BLaER1 treated with 17β-estradiol and CSF1 and Interleukin-3, amounts not matched to agents 10 nM and 100 nM (cell line): ENCODE measurements around the gene CEP104.

Experiments
- H3K27ac ChIP-seq, 11 experiments: shearing (Covaris generic); formaldehyde crosslinking; 2 replicates each; pipeline ENCODE4 v1.8.1; 2022
- H3K27me3 ChIP-seq, 11 experiments: shearing (Covaris generic); formaldehyde crosslinking; 2 replicates each; pipeline ENCODE4 v1.8.1; 2022
- H3K36me3 ChIP-seq, 11 experiments: shearing (Covaris generic); formaldehyde crosslinking; 2 replicates each; pipeline ENCODE4 v1.8.1; 2022
- H3K4me1 ChIP-seq, 10 experiments: shearing (Covaris generic); formaldehyde crosslinking; 2 replicates each; pipeline ENCODE4 v1.8.1; 2022
- H3K4me2 ChIP-seq, 11 experiments: shearing (Covaris generic); formaldehyde crosslinking; 2 replicates each; pipeline ENCODE4 v1.8.1; 2022
- H3K4me3 ChIP-seq, 10 experiments: shearing (Covaris generic); formaldehyde crosslinking; 2 replicates each; pipeline ENCODE4 v1.8.1; 2022
- H3K9ac ChIP-seq, 11 experiments: shearing (Covaris generic); formaldehyde crosslinking; 2 replicates each; pipeline ENCODE4 v1.8.1; 2022
- H3K9me3 ChIP-seq, 11 experiments: shearing (Covaris generic); formaldehyde crosslinking; replicated peaks in 1 of 11; 2 replicates each; pipeline ENCODE4 v1.8.1; 2022
- H4K20me1 ChIP-seq, 11 experiments: shearing (Covaris generic); formaldehyde crosslinking; 2 replicates each; pipeline ENCODE4 v1.8.1; 2022
- Cebpa-rat ChIP-seq, 11 experiments: shearing (Covaris generic); IDR thresholded peaks; 2 replicates each; pipeline ENCODE4 v1.8.1; 2022

The CEP104 gene

DNA sequence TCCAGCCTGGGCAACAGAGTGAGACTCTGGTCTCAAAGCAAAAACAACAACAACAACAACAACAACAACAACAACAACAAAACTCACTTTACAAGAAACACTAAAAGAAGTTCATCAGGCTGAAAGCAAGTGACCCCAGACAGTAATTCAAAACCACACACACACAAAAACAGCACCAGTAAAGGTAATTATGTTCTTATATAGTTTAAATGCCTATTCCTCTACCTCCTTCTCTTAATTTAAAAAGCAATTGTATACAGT is 41.4 kb upstream of the CEP104 start:
- no peak for TF ChIP-seq Cebpa-rat (IDR thresholded peaks at IDR 0.05)
- Histone ChIP-seq H3K9ac (no peak overlapping the region), H3K4me2 (peak overlapping the region in 4 of 11 experiments; percentile 89 to 98 (median 95); a peak in 3 of 22 replicates), H3K4me1 (peaks cover 35 to 51% (median 40%) of the 10 kb centered on the region in 10 experiments), H3K36me3 (peaks cover 22 to 50% (median 35%) of the 10 kb centered on the region in 11 experiments), H3K4me3 (peak overlapping the region in 3 of 10 experiments; percentile 2 to 89 (median 22); a peak in 2 of 20 replicates), H4K20me1 (peaks cover 31 to 52% (median 44%) of the 10 kb centered on the region in 11 experiments), H3K9me3 (peaks cover 11 to 19% (median 15%) of the 10 kb centered on the region in 11 experiments), H3K27me3 (no peaks in the 10 kb centered on the region), H3K27ac (no peak overlapping the region)

DNA sequence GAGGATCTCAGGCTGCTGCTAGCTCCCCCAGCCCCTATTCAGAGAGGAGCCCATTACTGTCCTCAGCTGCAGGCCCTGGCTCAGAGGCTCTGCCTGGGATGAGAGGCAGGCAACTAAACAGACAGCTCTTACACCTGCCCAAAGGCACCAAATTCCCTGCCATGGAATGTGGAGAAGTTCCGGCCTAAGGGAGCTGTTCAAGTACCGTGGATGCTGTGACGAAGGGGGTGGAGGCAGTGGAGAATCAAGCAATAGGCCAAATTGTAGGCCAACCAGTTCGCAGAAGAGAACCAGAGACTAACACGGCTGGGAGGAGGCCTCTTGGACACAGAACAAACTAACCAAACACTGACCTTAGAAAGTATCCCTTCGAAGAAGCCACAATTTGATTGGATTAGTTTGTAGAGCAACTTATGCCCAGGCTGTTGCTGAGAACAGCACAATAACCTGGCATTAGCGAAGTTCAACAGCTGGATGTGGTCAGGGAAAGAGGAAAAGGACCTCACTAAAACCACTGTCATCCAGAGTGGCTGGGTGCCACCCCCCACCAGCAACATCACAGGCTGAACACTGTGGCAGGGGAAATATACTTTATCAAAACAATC is 39.5 kb upstream of the CEP104 start:
- no peaks in the 10 kb centered on the region for H3K27me3 ChIP-seq
- no peak overlapping the region for H3K4me3 ChIP-seq
- H3K36me3 ChIP-seq: peaks cover 26 to 59% (median 42%) of the 10 kb centered on the region in 11 experiments
- H3K9ac ChIP-seq: peak overlapping the region in 1 of 11 experiments; percentile 8; a peak in 1 of 22 replicates
- no peak overlapping the region for H3K27ac ChIP-seq
- peak overlapping the region in 4 of 11 experiments; percentile 14 to 34 (median 21); a peak in 5 of 22 replicates for H3K4me2 ChIP-seq
- H4K20me1 ChIP-seq: peaks cover 42 to 63% (median 58%) of the 10 kb centered on the region in 11 experiments
- peaks cover 27 to 44% (median 32%) of the 10 kb centered on the region in 10 experiments for H3K4me1 ChIP-seq
- TF ChIP-seq Cebpa-rat (IDR thresholded peaks at IDR 0.05): no peak
- peaks cover 11 to 19% (median 15%) of the 10 kb centered on the region in 11 experiments for H3K9me3 ChIP-seq

DNA sequence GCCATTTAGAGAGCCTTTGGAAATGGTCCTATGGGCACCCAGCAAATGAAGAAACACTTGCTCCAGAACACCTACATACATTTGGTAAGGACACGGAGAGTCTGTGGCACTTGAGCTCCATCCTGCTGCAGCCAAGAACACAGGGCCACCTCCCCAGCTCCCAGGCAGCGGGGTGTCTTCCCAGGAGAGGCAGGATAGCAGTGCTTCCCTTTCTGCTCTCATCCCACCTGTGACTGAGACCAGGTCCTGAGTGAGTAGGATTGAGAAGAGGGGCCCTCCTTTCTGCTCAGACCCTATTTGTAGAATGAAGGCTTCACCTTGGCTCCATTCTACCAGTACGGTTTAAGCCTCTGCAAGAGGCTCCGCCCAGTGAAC is 38.9 kb upstream of the CEP104 start:
- Histone ChIP-seq H3K27ac (no peak overlapping the region), H3K9me3 (peaks cover 11 to 19% (median 15%) of the 10 kb centered on the region in 11 experiments), H3K4me1 (peaks cover 27 to 48% (median 35%) of the 10 kb centered on the region in 10 experiments), H3K36me3 (peaks cover 26 to 59% (median 42%) of the 10 kb centered on the region in 11 experiments), H3K4me2 (peak overlapping the region in 2 of 11 experiments; percentile 14 to 26; a peak in 1 of 22 replicates), H4K20me1 (peaks cover 47 to 67% (median 62%) of the 10 kb centered on the region in 11 experiments), H3K27me3 (no peaks in the 10 kb centered on the region), H3K4me3 (no peak overlapping the region), H3K9ac (no peak overlapping the region)
- no peak for TF ChIP-seq Cebpa-rat (IDR thresholded peaks at IDR 0.05)

DNA sequence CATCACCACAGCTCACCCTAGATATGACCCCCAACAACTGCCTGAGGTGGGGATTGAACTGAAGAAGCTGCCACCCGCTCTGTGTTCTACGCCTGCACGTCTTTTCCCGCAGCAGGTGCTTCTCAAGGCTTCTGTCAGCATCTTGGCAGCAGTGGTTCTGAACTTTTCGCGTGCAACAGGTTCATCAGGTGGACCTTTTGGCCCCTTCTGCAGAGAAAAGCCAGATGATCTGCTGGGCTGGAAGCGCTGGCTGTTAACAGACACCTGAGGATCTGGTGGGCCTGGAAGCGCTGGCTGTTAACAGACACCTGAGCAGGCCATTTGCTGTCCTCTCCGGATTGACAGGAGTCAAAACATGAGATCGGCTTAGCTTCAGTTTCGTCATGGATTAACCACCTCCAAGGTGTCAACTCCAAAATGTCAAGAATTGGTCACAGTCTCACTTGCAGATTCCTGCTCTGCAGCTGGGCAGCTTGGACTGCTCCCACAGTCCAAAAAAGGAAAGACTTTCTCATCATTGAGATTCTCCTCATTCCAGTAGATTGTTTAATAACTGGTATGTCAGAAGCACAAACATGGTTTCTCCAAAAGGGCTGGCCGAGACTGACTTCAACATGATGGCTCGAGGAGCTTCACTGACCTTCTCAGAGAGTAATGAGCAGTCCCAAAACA is 38.4 kb upstream of the CEP104 start:
- H3K27ac ChIP-seq: no peak overlapping the region
- H4K20me1 ChIP-seq: peaks cover 52 to 72% (median 67%) of the 10 kb centered on the region in 11 experiments
- no peak for TF ChIP-seq Cebpa-rat (IDR thresholded peaks at IDR 0.05)
- H3K4me2 ChIP-seq: no peak overlapping the region
- peaks cover 32 to 53% (median 40%) of the 10 kb centered on the region in 10 experiments for H3K4me1 ChIP-seq
- no peak overlapping the region for H3K9ac ChIP-seq
- H3K4me3 ChIP-seq: no peak overlapping the region
- peaks cover 28 to 63% (median 44%) of the 10 kb centered on the region in 11 experiments for H3K36me3 ChIP-seq
- no peaks in the 10 kb centered on the region for H3K27me3 ChIP-seq
- H3K9me3 ChIP-seq: peaks cover 11 to 19% (median 15%) of the 10 kb centered on the region in 11 experiments

DNA sequence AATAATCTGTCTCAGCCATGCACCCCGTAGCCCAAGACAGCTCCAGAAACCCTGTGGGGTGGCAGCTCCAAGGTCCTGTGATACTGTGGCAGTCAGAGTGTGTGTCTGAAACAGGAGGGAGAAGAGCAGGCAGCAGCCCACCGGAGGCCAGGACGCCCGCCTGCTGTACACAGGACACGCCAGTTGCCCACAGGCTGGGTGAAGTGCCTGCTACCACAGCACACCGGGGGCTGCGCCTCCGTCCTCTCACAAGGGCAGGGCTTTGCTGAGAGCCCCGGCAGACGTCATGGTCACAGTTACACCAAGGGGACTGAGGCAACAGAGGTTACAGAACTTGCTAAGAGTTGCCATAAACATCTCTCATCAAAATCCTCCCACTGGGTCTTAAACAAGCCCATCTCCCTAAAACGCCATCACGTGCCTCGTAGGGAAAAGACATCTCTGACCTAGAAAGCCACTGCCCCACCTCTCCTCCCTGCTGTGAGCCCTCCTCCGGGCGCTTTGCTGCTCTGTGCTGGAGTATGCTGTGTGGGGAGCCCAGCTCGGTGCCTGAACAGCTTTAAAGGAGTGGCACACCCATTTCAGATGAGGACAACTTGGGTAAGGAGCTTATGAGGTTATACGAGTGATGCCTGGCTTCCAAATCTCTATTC is 37.7 kb upstream of the CEP104 start:
- no peak for TF ChIP-seq Cebpa-rat (IDR thresholded peaks at IDR 0.05)
- H3K4me1 ChIP-seq: peaks cover 36 to 60% (median 45%) of the 10 kb centered on the region in 10 experiments
- H3K27ac ChIP-seq: no peak overlapping the region
- H3K4me2 ChIP-seq: no peak overlapping the region
- no peaks in the 10 kb centered on the region for H3K27me3 ChIP-seq
- peaks cover 11 to 19% (median 15%) of the 10 kb centered on the region in 11 experiments for H3K9me3 ChIP-seq
- peaks cover 34 to 69% (median 50%) of the 10 kb centered on the region in 11 experiments for H3K36me3 ChIP-seq
- peaks cover 57 to 79% (median 74%) of the 10 kb centered on the region in 11 experiments for H4K20me1 ChIP-seq
- no peak overlapping the region for H3K9ac ChIP-seq
- H3K4me3 ChIP-seq: no peak overlapping the region

DNA sequence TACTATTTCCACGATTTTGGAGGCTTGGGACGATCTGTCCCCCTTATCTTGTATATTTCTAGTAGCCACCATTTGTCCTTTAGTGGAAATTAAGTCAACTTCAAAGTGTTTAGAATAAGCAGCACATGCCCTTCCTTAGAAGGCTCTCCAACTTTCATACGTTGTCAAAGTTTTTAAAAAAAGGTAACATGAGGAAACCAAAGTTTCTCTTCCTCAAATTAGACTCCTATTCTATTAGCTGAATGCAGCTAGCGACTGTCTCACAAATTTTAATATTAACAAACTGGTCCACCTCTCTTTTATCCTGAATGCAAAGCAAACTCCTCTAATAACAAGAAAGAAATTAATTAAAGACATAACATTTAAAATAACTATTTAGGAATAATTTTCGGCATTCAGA is 36.2 kb upstream of the CEP104 start:
- H3K4me3 ChIP-seq: no peak overlapping the region
- no peaks in the 10 kb centered on the region for H3K27me3 ChIP-seq
- H3K4me2 ChIP-seq: peak overlapping the region; percentile 15 to 53 (median 36); a peak in 19 of 22 replicates
- H3K4me1 ChIP-seq: peaks cover 29 to 49% (median 41%) of the 10 kb centered on the region in 10 experiments
- peaks cover 50 to 82% (median 61%) of the 10 kb centered on the region in 11 experiments for H3K36me3 ChIP-seq
- peaks cover 7 to 11% (median 9%) of the 10 kb centered on the region in 11 experiments for H3K9me3 ChIP-seq
- no peak for TF ChIP-seq Cebpa-rat (IDR thresholded peaks at IDR 0.05)
- H3K27ac ChIP-seq: no peak overlapping the region; a peak in 1 of 22 replicates
- H3K9ac ChIP-seq: 0 out of 22 replicates have a peak overlapping the region, but pooled peaks of 1 of the 11 experiments have one; percentile 17
- H4K20me1 ChIP-seq: peaks cover 57 to 91% (median 85%) of the 10 kb centered on the region in 11 experiments

DNA sequence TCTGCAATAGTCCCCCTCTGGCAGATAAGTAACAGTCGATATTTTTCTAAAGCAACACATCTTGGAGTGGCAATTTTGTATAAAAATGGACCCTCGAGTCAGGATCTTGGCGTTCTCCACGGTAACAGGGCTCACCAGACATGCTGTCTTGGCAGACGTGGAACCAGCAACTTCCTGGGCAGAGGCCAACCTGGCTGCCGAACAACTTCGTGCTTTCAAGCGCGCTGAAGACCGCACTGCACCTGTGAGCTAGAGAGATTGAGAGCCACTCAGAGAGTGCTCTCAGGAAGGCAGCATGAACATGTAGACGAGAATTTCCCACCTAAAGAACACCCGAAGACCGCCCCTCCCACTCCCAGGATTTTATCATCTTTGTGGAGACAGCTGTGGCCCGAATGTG is 35.7 kb upstream of the CEP104 start:
- H4K20me1 ChIP-seq: peaks cover 57 to 95% (median 88%) of the 10 kb centered on the region in 11 experiments
- H3K4me2 ChIP-seq: peak overlapping the region; percentile 15 to 53 (median 36); a peak in 15 of 22 replicates
- H3K4me1 ChIP-seq: peaks cover 29 to 49% (median 41%) of the 10 kb centered on the region in 10 experiments
- H3K27me3 ChIP-seq: no peaks in the 10 kb centered on the region
- peaks cover 3 to 6% (median 5%) of the 10 kb centered on the region in 11 experiments for H3K9me3 ChIP-seq
- H3K4me3 ChIP-seq: no peak overlapping the region
- no peak for TF ChIP-seq Cebpa-rat (IDR thresholded peaks at IDR 0.05)
- peaks cover 52 to 82% (median 61%) of the 10 kb centered on the region in 11 experiments for H3K36me3 ChIP-seq
- 0 out of 22 replicates have a peak overlapping the region, but pooled peaks of 1 of the 11 experiments have one; percentile 17 for H3K9ac ChIP-seq
- no peak overlapping the region; a peak in 1 of 22 replicates for H3K27ac ChIP-seq

DNA sequence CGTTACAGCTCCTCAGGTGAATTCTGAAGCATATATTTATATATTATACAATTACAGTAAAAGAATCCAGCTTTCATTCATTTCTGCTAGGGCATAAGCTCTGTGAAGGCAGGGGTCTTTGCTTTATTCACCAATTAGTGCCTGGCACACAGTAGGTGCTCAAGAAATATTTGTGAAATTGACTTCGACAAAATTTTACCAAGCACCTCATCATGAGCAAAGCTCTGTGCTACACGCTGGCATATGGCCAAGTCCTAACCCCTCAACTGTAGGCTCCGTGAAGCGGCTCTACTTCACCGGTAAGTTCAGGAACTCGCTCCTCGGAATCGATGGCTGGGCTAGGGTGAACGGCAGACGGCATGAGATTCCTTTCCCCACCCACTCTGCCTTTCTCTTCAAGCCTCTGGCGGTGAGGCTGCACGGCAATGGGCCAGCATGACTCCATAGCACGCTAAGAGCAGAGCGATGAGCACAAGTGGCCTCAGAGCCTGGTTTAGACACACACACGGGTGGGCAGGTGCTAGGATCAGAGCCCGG is 34.4 kb upstream of the CEP104 start:
- no peaks in the 10 kb centered on the region for H3K9me3 ChIP-seq
- peaks cover 29 to 39% (median 34%) of the 10 kb centered on the region in 10 experiments for H3K4me1 ChIP-seq
- H3K27ac ChIP-seq: peak overlapping the region in 5 of 11 experiments; percentile 1 to 29 (median 21); a peak in 4 of 22 replicates
- peaks cover 53 to 95% (median 79%) of the 10 kb centered on the region in 11 experiments for H4K20me1 ChIP-seq
- peak overlapping the region in 5 of 10 experiments; percentile 10 to 47 (median 36); a peak in 6 of 20 replicates for H3K4me3 ChIP-seq
- TF ChIP-seq Cebpa-rat (IDR thresholded peaks at IDR 0.05): no peak
- H3K27me3 ChIP-seq: no peaks in the 10 kb centered on the region
- peak overlapping the region in 5 of 11 experiments; percentile 8 to 56 (median 32); a peak in 7 of 22 replicates for H3K9ac ChIP-seq
- peak overlapping the region; percentile 24 to 97 (median 79) for H3K4me2 ChIP-seq
- H3K36me3 ChIP-seq: peaks cover 61 to 85% (median 69%) of the 10 kb centered on the region in 11 experiments
